Measurements from ENCODE around the gene KRT85. TPM values are rescaled to one million over a fixed set of nuclear protein-coding genes. Genes with fewer than 3 reads are reported as not detected.

The KRT85 gene
- total and polyA plus RNA-seq, 2 donors (not counting 1 experiment from before 2014, with no cell fraction given), result not detected

DNA sequence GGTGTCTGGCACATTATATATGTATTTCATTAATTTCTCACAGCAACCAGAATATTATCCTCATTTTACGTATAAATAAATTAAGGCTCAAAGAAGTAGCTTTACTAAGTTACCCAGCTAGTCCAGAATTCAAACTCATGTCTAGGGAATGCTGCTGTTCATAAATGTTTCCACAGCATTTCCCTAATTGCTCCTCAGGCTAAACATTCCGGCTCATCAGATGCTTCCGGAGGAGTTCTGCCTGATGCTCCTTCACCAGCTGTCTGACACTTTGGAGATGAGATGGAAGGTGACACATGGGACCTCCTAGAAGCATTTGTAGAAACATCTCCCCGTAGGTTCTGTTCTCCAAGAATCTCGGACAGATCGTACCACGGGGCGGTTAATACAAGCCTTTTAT lies 12.1 kb downstream of the KRT85 start:
- DNase-seq, result no peak
- WGBS (ENCODE audit: insufficient coverage), result 97% methylated on average over 7 of the region's 8 CpGs
- POLR2A ChIA-PET, result no interaction called here
- no peak overlapping the region for H3K4me3 Mint-ChIP-seq
- peaks cover 21% of the 10 kb centered on the region for H3K27me3 Mint-ChIP-seq
- H3K9me3 Mint-ChIP-seq (ENCODE audit: insufficient read depth), result no peaks in the 10 kb centered on the region
- Histone ChIP-seq H3K4me2 (replicated peaks; ENCODE audit: low read depth, low read length, poor library complexity, severe bottlenecking) (no peak overlapping the region), H3K36me3 (replicated peaks in 1 of 2; ENCODE audit: control extremely low read depth in 1 of 2, control insufficient read depth in 1 of 2, extremely low read depth in 1 of 2, insufficient read depth in 2 of 2, low read length in 1 of 2) (no peaks in the 10 kb centered on the region), H3K4me1 (ENCODE audit: control insufficient read depth in 2 of 2, insufficient read depth in 2 of 2, low read length in 2 of 2) (peaks cover 20 to 21% of the 10 kb centered on the region in 2 donors), H3K27ac (ENCODE audit: low read length in 2 of 2) (no peak overlapping the region), H4K20me1 (ENCODE audit: control insufficient read depth, insufficient read depth, low read length, poor library complexity, severe bottlenecking) (no peaks in the 10 kb centered on the region), H3K79me2 (ENCODE audit: control insufficient read depth, insufficient read depth, low read length) (no peaks in the 10 kb centered on the region), H3K27me3 (replicated peaks in 1 of 4; ENCODE audit: control extremely low read depth in 1 of 4, control insufficient read depth in 3 of 4, insufficient read depth in 4 of 4, low read length in 3 of 4) (peaks cover 0 to 6% (median 3%) of the 10 kb centered on the region in 4 experiments), H3K9me3 (ENCODE audit: control extremely low read depth in 1 of 3, control insufficient read depth in 2 of 3, insufficient read depth in 1 of 3, low read length in 2 of 3) (no peaks in the 10 kb centered on the region), H3K9ac (ENCODE audit: low read length) (no peak overlapping the region), H2AFZ (ENCODE audit: insufficient read depth, low read depth, low read length, poor library complexity, severe bottlenecking) (no peak overlapping the region), H3K4me3 (ENCODE audit: control extremely low read depth in 1 of 5, extremely low read depth in 1 of 5, insufficient read depth in 1 of 5, low read depth in 2 of 5, low read length in 4 of 5) (no peak overlapping the region)
- no peak overlapping the region for H3K27ac Mint-ChIP-seq
- intact Hi-C loops (cut with micrococcal nuclease), result no loop called here
- H3K4me1 Mint-ChIP-seq, result peaks cover 30% of the 10 kb centered on the region
- no peak for TF ChIP-seq EZH2 (IDR thresholded peaks at IDR 0.05; ENCODE audit: borderline replicate concordance, insufficient read depth, low read depth, low read length, poor library complexity, severe bottlenecking)
- TF ChIP-seq, protein P1, sequence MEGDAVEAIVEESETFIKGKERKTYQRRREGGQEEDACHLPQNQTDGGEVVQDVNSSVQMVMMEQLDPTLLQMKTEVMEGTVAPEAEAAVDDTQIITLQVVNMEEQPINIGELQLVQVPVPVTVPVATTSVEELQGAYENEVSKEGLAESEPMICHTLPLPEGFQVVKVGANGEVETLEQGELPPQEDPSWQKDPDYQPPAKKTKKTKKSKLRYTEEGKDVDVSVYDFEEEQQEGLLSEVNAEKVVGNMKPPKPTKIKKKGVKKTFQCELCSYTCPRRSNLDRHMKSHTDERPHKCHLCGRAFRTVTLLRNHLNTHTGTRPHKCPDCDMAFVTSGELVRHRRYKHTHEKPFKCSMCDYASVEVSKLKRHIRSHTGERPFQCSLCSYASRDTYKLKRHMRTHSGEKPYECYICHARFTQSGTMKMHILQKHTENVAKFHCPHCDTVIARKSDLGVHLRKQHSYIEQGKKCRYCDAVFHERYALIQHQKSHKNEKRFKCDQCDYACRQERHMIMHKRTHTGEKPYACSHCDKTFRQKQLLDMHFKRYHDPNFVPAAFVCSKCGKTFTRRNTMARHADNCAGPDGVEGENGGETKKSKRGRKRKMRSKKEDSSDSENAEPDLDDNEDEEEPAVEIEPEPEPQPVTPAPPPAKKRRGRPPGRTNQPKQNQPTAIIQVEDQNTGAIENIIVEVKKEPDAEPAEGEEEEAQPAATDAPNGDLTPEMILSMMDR (IDR thresholded peaks at IDR 0.05), result no peak
- CTCF ChIA-PET, result no interaction called here
- ATAC-seq (ENCODE audit: low read depth), result no peak

DNA sequence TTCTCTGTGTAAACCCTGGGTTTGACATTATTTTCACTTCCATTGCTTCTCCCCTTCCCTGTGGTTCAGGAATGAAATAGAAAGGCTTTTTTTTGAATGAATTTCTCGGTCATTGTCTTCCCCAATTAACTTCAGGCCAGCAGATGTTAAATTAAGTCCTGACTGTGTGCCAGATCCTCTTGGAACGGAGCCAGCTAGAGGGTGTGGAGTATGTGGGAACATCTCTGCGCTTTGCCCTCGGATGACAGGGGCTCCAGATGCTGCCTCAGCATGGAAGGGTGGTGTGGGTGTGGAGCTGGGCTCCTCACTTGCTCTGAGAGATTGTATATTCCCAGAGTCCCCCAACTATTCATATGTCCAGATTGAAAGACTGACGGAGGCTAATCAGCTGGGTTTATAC lies 13.1 kb downstream of the KRT85 start:
- Histone ChIP-seq H3K4me3 (ENCODE audit: control extremely low read depth in 1 of 5, extremely low read depth in 1 of 5, insufficient read depth in 1 of 5, low read depth in 2 of 5, low read length in 4 of 5) (no peak overlapping the region), H3K4me1 (ENCODE audit: control insufficient read depth in 2 of 2, insufficient read depth in 2 of 2, low read length in 2 of 2) (peaks cover 15 to 16% of the 10 kb centered on the region in 2 donors), H3K9ac (ENCODE audit: low read length) (no peak overlapping the region), H3K79me2 (ENCODE audit: control insufficient read depth, insufficient read depth, low read length) (no peaks in the 10 kb centered on the region), H3K4me2 (replicated peaks; ENCODE audit: low read depth, low read length, poor library complexity, severe bottlenecking) (no peak overlapping the region), H2AFZ (ENCODE audit: insufficient read depth, low read depth, low read length, poor library complexity, severe bottlenecking) (no peak overlapping the region), H3K36me3 (replicated peaks in 1 of 2; ENCODE audit: control extremely low read depth in 1 of 2, control insufficient read depth in 1 of 2, extremely low read depth in 1 of 2, insufficient read depth in 2 of 2, low read length in 1 of 2) (no peaks in the 10 kb centered on the region), H3K27me3 (replicated peaks in 1 of 4; ENCODE audit: control extremely low read depth in 1 of 4, control insufficient read depth in 3 of 4, insufficient read depth in 4 of 4, low read length in 3 of 4) (peaks cover 0 to 9% (median 3%) of the 10 kb centered on the region in 4 experiments), H3K27ac (ENCODE audit: low read length in 2 of 2) (no peak overlapping the region), H3K9me3 (ENCODE audit: control extremely low read depth in 1 of 3, control insufficient read depth in 2 of 3, insufficient read depth in 1 of 3, low read length in 2 of 3) (no peaks in the 10 kb centered on the region), H4K20me1 (ENCODE audit: control insufficient read depth, insufficient read depth, low read length, poor library complexity, severe bottlenecking) (no peaks in the 10 kb centered on the region)
- TF ChIP-seq, protein P1 (IDR thresholded peaks at IDR 0.05), result no peak
- no peak for TF ChIP-seq EZH2 (IDR thresholded peaks at IDR 0.05; ENCODE audit: borderline replicate concordance, insufficient read depth, low read depth, low read length, poor library complexity, severe bottlenecking)
- Mint-ChIP-seq H3K4me3 (no peak overlapping the region), H3K9me3 (ENCODE audit: insufficient read depth) (no peaks in the 10 kb centered on the region), H3K4me1 (peaks cover 24% of the 10 kb centered on the region), H3K27me3 (peaks cover 17% of the 10 kb centered on the region), H3K27ac (no peak overlapping the region)
- WGBS (ENCODE audit: insufficient coverage), result 42% methylated on average over 3 of the region's 5 CpGs
- ChIA-PET CTCF (no interaction called here), POLR2A (no interaction called here)
- no peak for ATAC-seq (ENCODE audit: low read depth)
- intact Hi-C loops (cut with micrococcal nuclease), result no loop called here
- no peak for DNase-seq

Data from B cell (primary cell).